IMR-90 (cell line): ENCODE measurements around the gene PLPP3. TPM values are rescaled to one million over a fixed set of nuclear protein-coding genes. Genes with fewer than 3 reads are reported as not detected.

ENCODE experiments used
- ATAC-seq: fragments of 200-7000 bp; cut with Tn5 transposase; 2 replicates; pipeline ENCODE4 v1.9.1; 2020; ENCODE audit warnings: low read depth, mild to moderate bottlenecking, moderate library complexity
- BruUV-seq: library from RNA; stranded (reverse); fragments of 400-500 nt; replicated peaks from 2 replicates; lab custom pipeline; 2021; lab: Mats Ljungman, UMichigan
- CTCF ChIA-PET: fragments of 300-600 bp; formaldehyde crosslinking; extraction: SDS; loops from one replicate; lab custom pipeline; 2021; ENCODE audit warnings: antibody characterized with exemption; lab: Yijun Ruan, JAX
- POLR2A ChIA-PET: fragments of 300-600 bp; sonication (Branson Sonifier 250); formaldehyde crosslinking; loops from one replicate; lab custom pipeline; 2022; ENCODE audit warnings: antibody characterized with exemption; ENCODE audit not compliant: unreplicated experiment; lab: Charles Lee
- DNase-seq: peaks from one replicate; pipeline ENCODE4 v3.0.0; 2013
- H2AFZ ChIP-seq: replicated peaks from 2 replicates; pipeline ENCODE3; 2013; ENCODE audit warnings: low read length, mild to moderate bottlenecking; ENCODE audit not compliant: poor library complexity
- H2AK5ac ChIP-seq: 2 replicates; pipeline ENCODE4 v1.6.1; 2013; ENCODE audit warnings: low read depth, low read length, inconsistent platforms
- H2AK9ac ChIP-seq: replicated peaks from 2 replicates; pipeline ENCODE3; 2013; ENCODE audit warnings: mild to moderate bottlenecking, low read depth, low read length, moderate library complexity; ENCODE audit not compliant: poor library complexity
- H2BK120ac ChIP-seq: 2 replicates; pipeline ENCODE4 v1.6.1; 2013; ENCODE audit warnings: low read depth, low read length, inconsistent platforms
- H2BK15ac ChIP-seq: 3 replicates; pipeline ENCODE4 v1.6.1; 2013; ENCODE audit warnings: low read depth, low read length, inconsistent platforms
- H2BK20ac ChIP-seq: 2 replicates; pipeline ENCODE4 v1.6.1; 2013; ENCODE audit warnings: low read depth, mild to moderate bottlenecking, inconsistent platforms, low read length, moderate library complexity
- H2BK5ac ChIP-seq: 2 replicates; pipeline ENCODE4 v1.6.1; 2013; ENCODE audit warnings: mild to moderate bottlenecking, low read depth, low read length, inconsistent platforms; ENCODE audit not compliant: poor library complexity, severe bottlenecking
- H3K14ac ChIP-seq: replicated peaks from 2 replicates; pipeline ENCODE4 v1.6.1; 2013; ENCODE audit warnings: low read depth, low read length, inconsistent platforms
- H3K18ac ChIP-seq: 2 replicates; pipeline ENCODE4 v1.6.1; 2013; ENCODE audit warnings: low read depth, low read length, control low read depth
- H3K23ac ChIP-seq: 2 replicates; pipeline ENCODE4 v1.6.1; 2013; ENCODE audit warnings: low read depth, low read length, inconsistent platforms
- H3K27ac ChIP-seq: 2 replicates; pipeline ENCODE4 v1.5.1; 2013; ENCODE audit warnings: mild to moderate bottlenecking, control low read depth, low read length; ENCODE audit not compliant: insufficient read depth
- H3K27me3 ChIP-seq: 2 replicates; pipeline ENCODE4 v1.6.1; 2013; ENCODE audit warnings: low read length; ENCODE audit not compliant: control insufficient read depth, insufficient read depth
- H3K36me3 ChIP-seq: 2 replicates; pipeline ENCODE4 v1.6.1; 2013; ENCODE audit warnings: low read length, mixed read lengths; ENCODE audit not compliant: control insufficient read depth, insufficient read depth
- H3K4ac ChIP-seq: 2 replicates; pipeline ENCODE4 v1.6.1; 2013; ENCODE audit warnings: low read depth, low read length, inconsistent platforms
- H3K4me1 ChIP-seq: 2 replicates; pipeline ENCODE4 v1.6.1; 2013; ENCODE audit warnings: low read length, mixed read lengths; ENCODE audit not compliant: control insufficient read depth, insufficient read depth
- H3K4me2 ChIP-seq: 2 replicates; pipeline ENCODE4 v1.6.1; 2013; ENCODE audit warnings: low read depth, mild to moderate bottlenecking, control low read depth, low read length, moderate library complexity
- H3K4me3 ChIP-seq: 2 replicates; pipeline ENCODE4 v1.5.1; 2013; ENCODE audit warnings: low read depth, mild to moderate bottlenecking, control low read depth, low read length, moderate library complexity; ENCODE audit not compliant: insufficient read depth
- H3K56ac ChIP-seq: 2 replicates; pipeline ENCODE4 v1.6.1; 2013; ENCODE audit warnings: low read length, inconsistent platforms; ENCODE audit not compliant: insufficient read depth; ENCODE audit errors: extremely low read depth
- H3K79me1 ChIP-seq, 2 experiments: 2 replicates each; pipeline ENCODE4 v1.6.1; 2013; ENCODE audit warnings: low read length in 2 of 2, inconsistent platforms in 1 of 2, low read depth in 1 of 2
- H3K9ac ChIP-seq: 2 replicates; pipeline ENCODE4 v1.6.1; 2013; ENCODE audit warnings: low read depth, low read length, control low read depth
- H3K9me1 ChIP-seq: 2 replicates; pipeline ENCODE4 v1.6.1; 2013; ENCODE audit warnings: low read length, inconsistent platforms; ENCODE audit not compliant: insufficient read depth
- H3K9me3 ChIP-seq: 2 replicates; pipeline ENCODE4 v1.6.1; 2013; ENCODE audit warnings: low read length; ENCODE audit not compliant: control insufficient read depth, insufficient read depth
- H4K20me1 ChIP-seq: 2 replicates; pipeline ENCODE4 v1.6.1; 2013; ENCODE audit warnings: low read length, inconsistent platforms; ENCODE audit not compliant: insufficient read depth
- H4K5ac ChIP-seq: 2 replicates; pipeline ENCODE4 v1.6.1; 2013; ENCODE audit warnings: mild to moderate bottlenecking, low read depth, low read length, control low read depth
- H4K8ac ChIP-seq, 2 experiments: 2 replicates each; pipeline ENCODE4 v1.6.1; 2013; ENCODE audit warnings: low read depth in 2 of 2, low read length in 2 of 2, control low read depth in 1 of 2, inconsistent platforms in 1 of 2
- H4K91ac ChIP-seq: 2 replicates; pipeline ENCODE4 v1.6.1; 2013; ENCODE audit warnings: low read depth, low read length, inconsistent platforms; ENCODE audit not compliant: insufficient read depth
- BHLHE40 ChIP-seq: fragments of 150-350 bp; IDR thresholded peaks from 2 replicates; pipeline ENCODE4 v1.6.1; 2016; ENCODE audit warnings: mild to moderate bottlenecking, low read depth, low read length
- CEBPB ChIP-seq: IDR thresholded peaks from 2 replicates; pipeline ENCODE4 v1.6.1; 2012; ENCODE audit warnings: low read depth, low read length, improper control_type of control experiment
- CHD1 ChIP-seq: IDR thresholded peaks from 2 replicates; pipeline ENCODE4 v1.6.1; 2012; ENCODE audit warnings: low read depth, low read length, improper control_type of control experiment
- FOS ChIP-seq: fragments of 150-350 bp; IDR thresholded peaks from 2 replicates; pipeline ENCODE4 v1.6.1; 2016; ENCODE audit warnings: low read depth, low read length
- MAFK ChIP-seq: IDR thresholded peaks from 2 replicates; pipeline ENCODE4 v1.6.1; 2012; ENCODE audit warnings: low read depth, low read length, improper control_type of control experiment
- MAZ ChIP-seq: IDR thresholded peaks from 2 replicates; pipeline ENCODE4 v1.6.1; 2012; ENCODE audit warnings: low read depth, mild to moderate bottlenecking, low read length, improper control_type of control experiment, moderate library complexity, borderline replicate concordance
- MXI1 ChIP-seq: IDR thresholded peaks from 2 replicates; pipeline ENCODE4 v1.6.1; 2012; ENCODE audit warnings: low read depth, mild to moderate bottlenecking, low read length, moderate library complexity, borderline replicate concordance
- NFE2L2 ChIP-seq: fragments of 150-350 bp; IDR thresholded peaks from 2 replicates; pipeline ENCODE4 v1.6.1; 2016; ENCODE audit warnings: low read depth, mild to moderate bottlenecking, low read length
- RAD21 ChIP-seq: IDR thresholded peaks from 2 replicates; pipeline ENCODE4 v1.6.1; 2012; ENCODE audit warnings: low read length, improper control_type of control experiment
- RCOR1 ChIP-seq: IDR thresholded peaks from 2 replicates; pipeline ENCODE4 v1.6.1; 2012; ENCODE audit warnings: mild to moderate bottlenecking, low read length, improper control_type of control experiment; ENCODE audit not compliant: insufficient replicate concordance
- RFX5 ChIP-seq: IDR thresholded peaks from 2 replicates; pipeline ENCODE4 v1.8.0; 2012; ENCODE audit warnings: low read depth, mild to moderate bottlenecking, low read length, moderate library complexity
- SMC3 ChIP-seq: fragments of 150-350 bp; IDR thresholded peaks from 2 replicates; pipeline ENCODE4 v1.6.1; 2016; ENCODE audit warnings: low read depth, mild to moderate bottlenecking, antibody characterized with exemption, low read length, moderate library complexity
- WGBS, 2 experiments: methylation state at CpG; one replicate each; pipeline versions ENCODE4 v1.1.5 to v1.1.7; 2013; ENCODE audit warnings: missing lambda C conversion rate in 2 of 2; ENCODE audit not compliant: insufficient read length in 1 of 2; ENCODE audit errors: extremely low coverage in 2 of 2; 5-methylcytosine and 5-hydroxymethylcytosine counted together
- dilution Hi-C: fragments of 300-500 bp; cut with HindIII; formaldehyde crosslinking; loops from one replicate; pipeline ENCODE4 v1.14.3; 2018; ENCODE audit warnings: low sequenced_read_pairs; ENCODE audit not compliant: unreplicated experiment
- in situ Hi-C: fragments of 300-500 bp; cut with MboI; formaldehyde crosslinking; loops from 3 replicates; pipeline ENCODE4 v1.14.3; 2019; ENCODE audit warnings: low sequenced_read_pairs, inconsistent platforms, mixed read lengths
- intact Hi-C: fragments of 100-400 bp; cut with micrococcal nuclease; formaldehyde crosslinking; loops from 2 replicates; pipeline ENCODE4 v1.10.0; 2022
- polyA plus RNA-seq, 3 experiments: library from polyadenylated mRNA; depleted of rRNA; stranded (reverse); fragments of >200 nt; gene quantifications; 2 replicates each; pipeline ENCODE4 v1.2.3, GENCODE V29; 2012; ENCODE audit warnings: low replicate concordance in 1 of 3
- total RNA-seq: library from RNA; depleted of rRNA; stranded (reverse); fragments of >200 nt; gene quantifications from 2 replicates; pipeline ENCODE4 v1.2.3, GENCODE V29; 2012
- TF ChIP-seq, protein P1 (sequence below): fragments of 150-350 bp; IDR thresholded peaks from 2 replicates; pipeline ENCODE4 v1.6.1; 2016; ENCODE audit warnings: low read depth, mild to moderate bottlenecking, low read length, moderate library complexity, borderline replicate concordance
- TF ChIP-seq, protein P2 (sequence below): fragments of 150-350 bp; IDR thresholded peaks from 2 replicates; pipeline ENCODE4 v1.6.1; 2017; ENCODE audit warnings: mild to moderate bottlenecking, antibody characterized with exemption, low read length, low read depth

PLPP3 gene
- total and polyA plus RNA-seq, 2 of the 4 experiments (the other 2 are of a cell fraction) = 49.9 to 56.6 TPM

DNA sequence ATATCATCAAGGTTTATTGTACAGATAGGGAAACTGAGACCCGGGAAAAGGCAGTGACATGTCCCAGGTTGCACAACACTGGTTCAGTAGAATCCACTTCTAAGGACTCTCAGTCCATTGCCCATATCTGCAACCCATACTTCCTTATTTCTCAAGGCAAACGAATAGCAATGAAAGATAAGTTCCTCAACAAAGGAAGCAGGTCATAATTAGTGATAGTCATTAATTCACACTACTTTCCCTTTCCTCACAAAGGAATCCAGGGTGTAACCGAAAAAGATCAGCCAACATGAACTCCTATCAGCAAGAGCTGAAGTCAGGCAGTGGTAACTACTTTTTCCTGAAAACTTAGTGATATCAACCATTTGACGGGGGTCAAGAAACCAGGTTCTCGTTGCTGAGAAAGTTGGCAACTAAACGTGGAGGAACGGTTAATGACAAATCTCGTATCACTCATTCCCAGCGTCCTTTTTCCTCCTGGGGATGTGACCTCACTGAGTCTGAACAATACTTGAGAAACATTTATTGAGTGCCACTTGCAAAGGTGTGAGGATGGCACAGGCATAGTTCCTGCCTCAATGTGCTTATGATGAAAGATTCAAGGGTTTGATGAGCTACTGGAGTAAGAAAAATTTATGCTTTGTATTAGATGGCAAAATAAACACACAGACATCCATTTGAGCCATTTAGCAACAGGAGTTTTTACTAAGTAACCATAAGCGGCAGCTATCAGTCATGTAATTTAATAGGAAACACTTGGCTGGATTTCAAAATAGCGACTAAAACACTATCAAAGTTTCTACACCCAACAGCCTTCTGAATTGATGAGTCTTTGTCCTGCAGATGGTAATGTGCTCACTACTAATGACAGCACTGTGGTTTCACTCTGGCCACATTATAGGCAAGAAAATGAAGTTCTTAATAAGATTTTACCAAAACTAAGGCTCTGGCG is 82.3 kb downstream of the PLPP3 start:
- Histone ChIP-seq H3K23ac (no peak overlapping the region), H2AFZ (no peak overlapping the region), H2BK15ac (no peak overlapping the region), H3K4me1 (no peaks in the 10 kb centered on the region; the same call in 1 of the 2 replicates), H2AK9ac (no peak overlapping the region), H3K18ac (no peak overlapping the region), H3K4me2 (no peak overlapping the region), H3K36me3 (peaks cover 63% of the 10 kb centered on the region), H3K79me1 (peaks cover 20 to 31% of the 10 kb centered on the region in 2 experiments), H3K9ac (no peak overlapping the region), H3K27me3 (no peaks in the 10 kb centered on the region), H3K4me3 (no peak overlapping the region), H4K20me1 (peaks cover 5% of the 10 kb centered on the region), H2BK5ac (no peak overlapping the region), H3K27ac (no peak overlapping the region), H3K9me3 (no peaks in the 10 kb centered on the region), H2BK20ac (no peak overlapping the region), H3K9me1 (0 out of 2 replicates have a peak, but pooled peaks cover 3% of the 10 kb centered on the region), H4K91ac (no peak overlapping the region), H2AK5ac (no peak overlapping the region), H3K4ac (no peak overlapping the region), H2BK120ac (no peak overlapping the region), H4K5ac (no peak overlapping the region), H4K8ac (no peak overlapping the region), H3K14ac (no peak overlapping the region), H3K56ac (no peak overlapping the region)
- DNase-seq (no peak), ATAC-seq (no peak)
- intact Hi-C loops = loop anchor here (10.0 kb wide), 1 partner anchor 1212 kb away; no protein-coding TSS in a partner anchor
- WGBS, 2 experiments = 83% methylated on average over 4 of the region's 12 CpGs; no CpG with 5 or more reads in 1 of the 2 experiments
- in situ Hi-C loops = loop anchor here (10.0 kb wide), 1 partner anchor 1212 kb away; no protein-coding TSS in a partner anchor
- ChIA-PET POLR2A (no interaction called here), CTCF (no interaction called here)
- no TSS peak for BruUV-seq
- dilution Hi-C loops = no loop called here
- TF ChIP-seq MAFK = no peak
- TF ChIP-seq SMC3 = no peak
- no peak for TF ChIP-seq CHD1
- no peak for TF ChIP-seq BHLHE40
- TF ChIP-seq MAZ = no peak
- TF ChIP-seq NFE2L2 = no peak
- TF ChIP-seq RFX5 = no peak
- TF ChIP-seq CEBPB = no peak
- TF ChIP-seq, protein P1, sequence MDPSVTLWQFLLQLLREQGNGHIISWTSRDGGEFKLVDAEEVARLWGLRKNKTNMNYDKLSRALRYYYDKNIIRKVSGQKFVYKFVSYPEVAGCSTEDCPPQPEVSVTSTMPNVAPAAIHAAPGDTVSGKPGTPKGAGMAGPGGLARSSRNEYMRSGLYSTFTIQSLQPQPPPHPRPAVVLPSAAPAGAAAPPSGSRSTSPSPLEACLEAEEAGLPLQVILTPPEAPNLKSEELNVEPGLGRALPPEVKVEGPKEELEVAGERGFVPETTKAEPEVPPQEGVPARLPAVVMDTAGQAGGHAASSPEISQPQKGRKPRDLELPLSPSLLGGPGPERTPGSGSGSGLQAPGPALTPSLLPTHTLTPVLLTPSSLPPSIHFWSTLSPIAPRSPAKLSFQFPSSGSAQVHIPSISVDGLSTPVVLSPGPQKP = no peak
- no peak for TF ChIP-seq RCOR1
- no peak for TF ChIP-seq MXI1
- no peak for TF ChIP-seq FOS
- no peak for TF ChIP-seq RAD21
- TF ChIP-seq, protein P2, sequence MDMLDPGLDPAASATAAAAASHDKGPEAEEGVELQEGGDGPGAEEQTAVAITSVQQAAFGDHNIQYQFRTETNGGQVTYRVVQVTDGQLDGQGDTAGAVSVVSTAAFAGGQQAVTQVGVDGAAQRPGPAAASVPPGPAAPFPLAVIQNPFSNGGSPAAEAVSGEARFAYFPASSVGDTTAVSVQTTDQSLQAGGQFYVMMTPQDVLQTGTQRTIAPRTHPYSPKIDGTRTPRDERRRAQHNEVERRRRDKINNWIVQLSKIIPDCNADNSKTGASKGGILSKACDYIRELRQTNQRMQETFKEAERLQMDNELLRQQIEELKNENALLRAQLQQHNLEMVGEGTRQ = no peak
